WTC11 (cell line): Measurements from ENCODE around the gene ATP11B.

Experiments
- CREM ChIP-seq: sonication (generic); formaldehyde crosslinking; IDR thresholded peaks from 2 replicates; pipeline ENCODE4 v1.8.1; 2022; ENCODE audit warnings: mild to moderate bottlenecking, missing genetic modification reagents, moderate library complexity
- CTCF ChIP-seq: fragments of 200-600 bp; IDR thresholded peaks from 2 replicates; pipeline ENCODE4 v1.8.0; 2022; ENCODE audit warnings: antibody characterized with exemption
- JUN ChIP-seq: sonication (generic); formaldehyde crosslinking; IDR thresholded peaks from 2 replicates; pipeline ENCODE4 v1.8.0; 2023; ENCODE audit warnings: mild to moderate bottlenecking, missing genetic modification reagents
- MAX ChIP-seq: sonication (generic); formaldehyde crosslinking; IDR thresholded peaks from 2 replicates; pipeline ENCODE4 v1.8.0; 2022; ENCODE audit warnings: mild to moderate bottlenecking, missing genetic modification reagents
- NFATC4 ChIP-seq: fragments of 250-450 bp; sonication (Bioruptor Pico); IDR thresholded peaks from 2 replicates; pipeline ENCODE4 v1.9.0; 2021; ENCODE audit warnings: mild to moderate bottlenecking
- NR2C2 ChIP-seq: sonication (generic); formaldehyde crosslinking; IDR thresholded peaks from 2 replicates; pipeline ENCODE4 v1.8.0; 2022; ENCODE audit warnings: mild to moderate bottlenecking, missing genetic modification reagents
- ZBTB43 ChIP-seq: sonication (generic); formaldehyde crosslinking; IDR thresholded peaks from 2 replicates; pipeline ENCODE4 v1.8.1; 2023; ENCODE audit warnings: mild to moderate bottlenecking, missing genetic modification reagents
- ZNF138 ChIP-seq: sonication (generic); formaldehyde crosslinking; conservative IDR thresholded peaks from 2 replicates; pipeline ENCODE4 v1.8.1; 2022; ENCODE audit warnings: mild to moderate bottlenecking, moderate library complexity, missing genetic modification reagents
- ZNF263 ChIP-seq: sonication (generic); formaldehyde crosslinking; IDR thresholded peaks from 2 replicates; pipeline ENCODE4 v1.8.1; 2022; ENCODE audit warnings: low read depth, mild to moderate bottlenecking, moderate library complexity, missing genetic modification reagents
- TF ChIP-seq, protein P1 (sequence below): sonication (generic); formaldehyde crosslinking; IDR thresholded peaks from 2 replicates; pipeline ENCODE4 v1.8.0; 2023; ENCODE audit warnings: mild to moderate bottlenecking, missing genetic modification reagents
- TF ChIP-seq, protein P2 (sequence below): sonication (generic); formaldehyde crosslinking; conservative IDR thresholded peaks from 2 replicates; pipeline ENCODE4 v1.8.1; 2023; ENCODE audit warnings: mild to moderate bottlenecking, low read depth, missing genetic modification reagents, moderate library complexity

DNA sequence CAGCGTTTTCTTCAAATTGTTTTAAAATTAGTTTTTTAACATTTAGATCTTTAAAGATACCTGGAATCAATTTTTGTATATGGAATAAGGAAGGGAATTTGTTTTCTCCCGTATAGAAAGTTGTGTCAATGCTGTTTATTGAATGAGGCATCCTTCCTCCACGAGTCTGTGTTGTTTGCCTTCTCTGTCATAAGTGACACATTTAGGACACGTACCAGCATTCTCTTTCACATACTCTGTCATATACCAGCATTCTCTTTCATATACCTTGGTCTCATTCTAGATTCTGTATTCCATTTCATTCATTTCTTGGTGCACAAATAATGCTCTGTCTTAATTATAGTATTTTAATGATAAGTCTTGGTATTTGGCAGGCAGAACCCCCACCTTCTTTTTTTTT, 10.3 kb downstream of the ATP11B start:
- TF ChIP-seq NR2C2 (CRISPR knock-in tag): no peak
- no peak for TF ChIP-seq CREM (CRISPR knock-in tag)
- TF ChIP-seq JUN (CRISPR knock-in tag): no peak
- TF ChIP-seq ZBTB43: no peak
- no peak for TF ChIP-seq CTCF
- no peak for TF ChIP-seq ZNF263
- TF ChIP-seq, protein P1, sequence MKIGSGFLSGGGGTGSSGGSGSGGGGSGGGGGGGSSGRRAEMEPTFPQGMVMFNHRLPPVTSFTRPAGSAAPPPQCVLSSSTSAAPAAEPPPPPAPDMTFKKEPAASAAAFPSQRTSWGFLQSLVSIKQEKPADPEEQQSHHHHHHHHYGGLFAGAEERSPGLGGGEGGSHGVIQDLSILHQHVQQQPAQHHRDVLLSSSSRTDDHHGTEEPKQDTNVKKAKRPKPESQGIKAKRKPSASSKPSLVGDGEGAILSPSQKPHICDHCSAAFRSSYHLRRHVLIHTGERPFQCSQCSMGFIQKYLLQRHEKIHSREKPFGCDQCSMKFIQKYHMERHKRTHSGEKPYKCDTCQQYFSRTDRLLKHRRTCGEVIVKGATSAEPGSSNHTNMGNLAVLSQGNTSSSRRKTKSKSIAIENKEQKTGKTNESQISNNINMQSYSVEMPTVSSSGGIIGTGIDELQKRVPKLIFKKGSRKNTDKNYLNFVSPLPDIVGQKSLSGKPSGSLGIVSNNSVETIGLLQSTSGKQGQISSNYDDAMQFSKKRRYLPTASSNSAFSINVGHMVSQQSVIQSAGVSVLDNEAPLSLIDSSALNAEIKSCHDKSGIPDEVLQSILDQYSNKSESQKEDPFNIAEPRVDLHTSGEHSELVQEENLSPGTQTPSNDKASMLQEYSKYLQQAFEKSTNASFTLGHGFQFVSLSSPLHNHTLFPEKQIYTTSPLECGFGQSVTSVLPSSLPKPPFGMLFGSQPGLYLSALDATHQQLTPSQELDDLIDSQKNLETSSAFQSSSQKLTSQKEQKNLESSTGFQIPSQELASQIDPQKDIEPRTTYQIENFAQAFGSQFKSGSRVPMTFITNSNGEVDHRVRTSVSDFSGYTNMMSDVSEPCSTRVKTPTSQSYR (CRISPR knock-in tag): no peak
- TF ChIP-seq MAX: no peak
- no peak for TF ChIP-seq NFATC4 (CRISPR knock-in tag)
- TF ChIP-seq, protein P2, sequence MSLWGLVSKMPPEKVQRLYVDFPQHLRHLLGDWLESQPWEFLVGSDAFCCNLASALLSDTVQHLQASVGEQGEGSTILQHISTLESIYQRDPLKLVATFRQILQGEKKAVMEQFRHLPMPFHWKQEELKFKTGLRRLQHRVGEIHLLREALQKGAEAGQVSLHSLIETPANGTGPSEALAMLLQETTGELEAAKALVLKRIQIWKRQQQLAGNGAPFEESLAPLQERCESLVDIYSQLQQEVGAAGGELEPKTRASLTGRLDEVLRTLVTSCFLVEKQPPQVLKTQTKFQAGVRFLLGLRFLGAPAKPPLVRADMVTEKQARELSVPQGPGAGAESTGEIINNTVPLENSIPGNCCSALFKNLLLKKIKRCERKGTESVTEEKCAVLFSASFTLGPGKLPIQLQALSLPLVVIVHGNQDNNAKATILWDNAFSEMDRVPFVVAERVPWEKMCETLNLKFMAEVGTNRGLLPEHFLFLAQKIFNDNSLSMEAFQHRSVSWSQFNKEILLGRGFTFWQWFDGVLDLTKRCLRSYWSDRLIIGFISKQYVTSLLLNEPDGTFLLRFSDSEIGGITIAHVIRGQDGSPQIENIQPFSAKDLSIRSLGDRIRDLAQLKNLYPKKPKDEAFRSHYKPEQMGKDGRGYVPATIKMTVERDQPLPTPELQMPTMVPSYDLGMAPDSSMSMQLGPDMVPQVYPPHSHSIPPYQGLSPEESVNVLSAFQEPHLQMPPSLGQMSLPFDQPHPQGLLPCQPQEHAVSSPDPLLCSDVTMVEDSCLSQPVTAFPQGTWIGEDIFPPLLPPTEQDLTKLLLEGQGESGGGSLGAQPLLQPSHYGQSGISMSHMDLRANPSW (CRISPR knock-in tag): no peak
- no peak for TF ChIP-seq ZNF138 (CRISPR knock-in tag)
